ENCODE data around the gene SSR4. TPM values are rescaled to one million over a fixed set of nuclear protein-coding genes. Genes with fewer than 3 reads are reported as not detected.

The SSR4 gene
- total and polyA plus RNA-seq, 12 donors: 162 to 1,349 (median 366) TPM

DNA sequence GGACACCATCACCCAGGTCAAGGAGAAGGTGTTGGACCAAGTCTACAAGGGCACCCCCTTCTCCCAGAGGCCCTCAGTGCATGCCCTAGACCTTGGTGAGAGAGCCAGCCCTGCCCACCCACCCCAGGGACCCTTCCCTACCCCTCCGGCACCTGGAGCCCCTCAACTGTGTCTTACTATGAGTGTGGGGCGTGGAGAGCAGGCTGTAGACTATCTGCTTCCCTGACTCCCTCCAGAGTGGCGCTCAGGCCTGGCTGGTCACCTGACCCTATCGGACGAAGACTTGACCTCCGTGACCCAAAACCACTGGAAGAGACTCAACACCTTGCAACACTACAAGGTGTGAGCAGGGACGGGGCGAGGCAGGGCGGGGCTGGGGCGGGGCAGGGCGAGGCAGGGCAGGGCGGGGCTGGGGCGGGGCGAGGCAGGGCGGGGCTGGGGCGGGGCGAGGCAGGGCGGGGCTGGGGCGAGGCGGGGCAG is 18.3 kb upstream of the SSR4 start:
- WGBS, 4 donors: 84 to 87% (median 86%) methylated on average over 1 to 16 of the region's 20 CpGs; no CpG with 5 or more reads in 1 of the 4 donors
- H3K36me3 ChIP-seq (replicated peaks in 1 of 2): peaks cover 0 to 10% of the 10 kb centered on the region in 2 donors
- H3K4me3 ChIP-seq: no peak overlapping the region
- no peak overlapping the region for H3K27ac ChIP-seq
- H3K9me3 ChIP-seq (replicated peaks in 1 of 3): no peaks in the 10 kb centered on the region
- no peak for DNase-seq
- TF ChIP-seq POLR2A (IDR thresholded peaks at IDR 0.05): no peak
- TF ChIP-seq CTCF (IDR thresholded peaks at IDR 0.05): no peak
- no peaks in the 10 kb centered on the region for H3K27me3 ChIP-seq
- intact Hi-C loops (cut with DNase I): no loop called here
- H3K4me1 ChIP-seq (replicated peaks in 1 of 2): peaks cover 0 to 5% of the 10 kb centered on the region in 2 donors

- H3K4me3 ChIP-seq: no peak overlapping the region
- peaks cover 0 to 6% of the 10 kb centered on the region in 2 donors for H3K36me3 ChIP-seq (replicated peaks in 1 of 2)
- no peak for TF ChIP-seq CTCF (IDR thresholded peaks at IDR 0.05)
- TF ChIP-seq POLR2A (IDR thresholded peaks at IDR 0.05): no peak
- no peaks in the 10 kb centered on the region for H3K27me3 ChIP-seq
- H3K27ac ChIP-seq: no peak overlapping the region
- WGBS, 4 donors: 85 to 91% (median 89%) methylated on average over 4 to 10 of the region's 22 CpGs
- no peak for DNase-seq
- intact Hi-C loops (cut with DNase I): no loop called here
- peaks cover 0 to 5% of the 10 kb centered on the region in 2 donors for H3K4me1 ChIP-seq (replicated peaks in 1 of 2)
- H3K9me3 ChIP-seq (replicated peaks in 1 of 3): no peaks in the 10 kb centered on the region
Measured at GRCh38 chrX:153776611-153777045, 17.8 kb upstream of the SSR4 start.

DNA sequence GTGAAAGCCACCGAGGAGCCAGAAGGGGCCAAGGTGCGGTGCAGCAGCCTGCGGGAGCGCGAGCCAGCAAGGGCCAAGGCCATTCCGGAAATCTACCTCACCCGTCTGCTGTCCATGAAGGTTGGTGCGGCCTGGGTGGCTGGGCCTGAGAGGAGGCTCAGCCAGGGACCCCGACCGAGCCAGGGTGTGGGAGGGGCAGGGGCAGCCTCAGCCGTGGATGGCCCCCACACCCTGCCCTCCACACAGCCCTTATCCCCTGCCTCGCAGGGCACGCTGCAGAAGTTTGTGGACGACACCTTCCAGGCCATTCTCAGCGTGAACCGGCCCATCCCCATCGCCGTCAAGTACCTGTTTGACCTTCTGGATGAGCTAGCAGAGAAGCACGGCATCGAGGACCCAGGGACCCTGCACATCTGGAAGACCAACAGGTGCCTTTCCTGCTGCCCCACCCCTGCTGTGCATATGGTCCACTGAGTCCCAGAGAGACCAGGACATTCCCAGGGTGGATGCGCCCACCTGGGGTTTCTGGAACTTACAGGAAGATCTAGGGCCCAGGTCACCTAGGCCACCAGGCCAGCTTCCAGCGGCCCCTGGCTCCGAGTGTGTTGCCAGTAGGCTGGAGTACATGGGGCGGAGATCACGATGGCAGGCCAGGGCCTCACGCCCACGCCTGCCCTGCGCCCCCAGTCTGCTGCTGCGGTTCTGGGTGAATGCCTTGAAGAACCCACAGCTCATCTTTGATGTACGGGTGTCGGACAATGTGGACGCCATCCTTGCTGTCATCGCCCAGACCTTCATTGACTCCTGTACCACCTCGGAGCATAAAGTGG is 17.0 kb upstream of the SSR4 start:
- Histone ChIP-seq H3K36me3 (replicated peaks in 1 of 2) (peaks cover 0 to 6% of the 10 kb centered on the region in 2 donors), H3K4me1 (replicated peaks in 1 of 2) (peaks cover 0 to 5% of the 10 kb centered on the region in 2 donors), H3K27me3 (no peaks in the 10 kb centered on the region), H3K9me3 (replicated peaks in 1 of 3) (no peaks in the 10 kb centered on the region), H3K4me3 (no peak overlapping the region), H3K27ac (no peak overlapping the region)
- TF ChIP-seq CTCF (IDR thresholded peaks at IDR 0.05): no peak
- no peak for TF ChIP-seq POLR2A (IDR thresholded peaks at IDR 0.05)
- DNase-seq: no peak
- 88 to 92% (median 89%) methylated on average over 7 to 34 of the region's 34 CpGs for WGBS, 4 donors
- intact Hi-C loops (cut with DNase I): no loop called here

- WGBS, 4 donors: 63 to 85% (median 77%) methylated on average over 9 to 17 of the region's 17 CpGs
- intact Hi-C loops (cut with DNase I): no loop called here
- no peaks in the 10 kb centered on the region for H3K9me3 ChIP-seq (replicated peaks in 1 of 3)
- DNase-seq: no peak
- TF ChIP-seq POLR2A (IDR thresholded peaks at IDR 0.05) (no peak), CTCF (IDR thresholded peaks at IDR 0.05) (no peak)
- H3K4me3 ChIP-seq: no peak overlapping the region
- peaks cover 0 to 5% of the 10 kb centered on the region in 2 donors for H3K4me1 ChIP-seq (replicated peaks in 1 of 2)
- peaks cover 0 to 6% of the 10 kb centered on the region in 2 donors for H3K36me3 ChIP-seq (replicated peaks in 1 of 2)
- no peaks in the 10 kb centered on the region for H3K27me3 ChIP-seq
- no peak overlapping the region for H3K27ac ChIP-seq
Measured at GRCh38 chrX:153778181-153778580, 16.3 kb upstream of the SSR4 start.

All from adrenal gland (tissue), 12 donors.